DOHH2 (cell line): ENCODE measurements around the gene MED23.

Experiments
- H3F3A ChIP-seq: fragments of 200-600 bp; sonication (generic), shearing (Covaris generic); 2 replicates; pipeline ENCODE4 v1.6.0; 2016; ENCODE audit warnings: antibody characterized with exemption, mild to moderate bottlenecking; ENCODE audit not compliant: control insufficient read depth, insufficient read depth
- H3K27ac ChIP-seq: fragments of 200-600 bp; sonication (generic); 2 replicates; pipeline ENCODE4 v1.5.1; 2014; ENCODE audit warnings: low read depth, mild to moderate bottlenecking, low read length, moderate library complexity
- H3K27me3 ChIP-seq: fragments of 200-600 bp; sonication (generic); 2 replicates; pipeline ENCODE4 v1.6.1; 2014; ENCODE audit warnings: mild to moderate bottlenecking, low read length, mixed read lengths; ENCODE audit not compliant: control insufficient read depth
- H3K36me3 ChIP-seq: fragments of 200-600 bp; sonication (generic); 2 replicates; pipeline ENCODE4 v1.6.1; 2014; ENCODE audit warnings: mild to moderate bottlenecking, low read length, moderate library complexity, mixed read lengths; ENCODE audit not compliant: control insufficient read depth
- H3K4me1 ChIP-seq: fragments of 200-600 bp; sonication (generic); 2 replicates; pipeline ENCODE4 v1.6.1; 2014; ENCODE audit warnings: mild to moderate bottlenecking, low read length, mixed read lengths; ENCODE audit not compliant: control insufficient read depth
- H3K4me2 ChIP-seq: fragments of 200-600 bp; sonication (generic); 2 replicates; pipeline ENCODE4 v1.6.0; 2014; ENCODE audit warnings: mild to moderate bottlenecking, low read length, moderate library complexity
- H3K4me3 ChIP-seq: fragments of 200-600 bp; sonication (generic); 2 replicates; pipeline ENCODE4 v1.5.1; 2014; ENCODE audit warnings: mild to moderate bottlenecking, low read length, mixed read lengths
- H3K79me2 ChIP-seq: fragments of 200-600 bp; sonication (generic); 2 replicates; pipeline ENCODE4 v1.6.1; 2014; ENCODE audit warnings: mild to moderate bottlenecking, low read length, mixed read lengths; ENCODE audit not compliant: control insufficient read depth
- H3K9me2 ChIP-seq: fragments of 200-600 bp; sonication (generic); replicated peaks from 2 replicates; pipeline ENCODE4 v1.6.1; 2014; ENCODE audit warnings: mild to moderate bottlenecking, low read length, mixed read lengths; ENCODE audit not compliant: control insufficient read depth
- H3K9me3 ChIP-seq: fragments of 200-600 bp; sonication (generic); 2 replicates; pipeline ENCODE4 v1.6.1; 2014; ENCODE audit warnings: antibody characterized with exemption, low read length, mixed read lengths; ENCODE audit not compliant: control insufficient read depth, insufficient read depth
- H4K20me1 ChIP-seq: fragments of 200-600 bp; sonication (generic); 2 replicates; pipeline ENCODE4 v1.6.0; 2014; ENCODE audit warnings: low read depth, mild to moderate bottlenecking, antibody characterized with exemption, low read length, moderate library complexity; ENCODE audit not compliant: control insufficient read depth, insufficient read depth
- CTCF ChIP-seq: fragments of 200-600 bp; sonication (generic); IDR thresholded peaks from one replicate; pipeline ENCODE4 v1.5.1; 2014; ENCODE audit warnings: antibody characterized with exemption, mild to moderate bottlenecking, low read depth, low read length; ENCODE audit not compliant: poor library complexity, severe bottlenecking
- EZH2phosphoT487 ChIP-seq: fragments of 200-600 bp; sonication (generic); IDR thresholded peaks from 2 replicates; pipeline ENCODE4 v1.6.1; 2017; ENCODE audit warnings: borderline replicate concordance, mild to moderate bottlenecking, antibody characterized with exemption, low read length, moderate library complexity, mixed read lengths

Gene MED23

GRCh38 chr6:131636880-131637792 lies 9.1 kb upstream of the MED23 start, which contains the start of gene ENPP3:
Gene ENPP3, plus strand, starts transcription at chr6:131637302. Its CDS starts 83 bp downstream, at chr6:131637385.
- H3K4me2 ChIP-seq, result peak within 1 kb of the TSS; percentile 91
- H3K4me3 ChIP-seq, result peak within 1 kb of the TSS; percentile 80
- no peaks in the 10 kb centered on the region for H3K9me3 ChIP-seq
- peaks cover 8% of the 10 kb centered on the region for H3F3A ChIP-seq
- peaks cover 53% of the 10 kb centered on the region for H3K79me2 ChIP-seq
- H3K4me1 ChIP-seq, result peaks cover 43% of the 10 kb centered on the region
- H3K9me2 ChIP-seq, result no peaks in the 10 kb centered on the region
- peaks cover 32% of the 10 kb centered on the region for H3K36me3 ChIP-seq
- H3K27ac ChIP-seq, result peak within 1 kb of the TSS; percentile 63
- H3K27me3 ChIP-seq, result no peaks in the 10 kb centered on the region
- TF ChIP-seq EZH2phosphoT487 (no peak), CTCF (no peak)
- no peaks in the 10 kb centered on the region for H4K20me1 ChIP-seq

GRCh38 chr6:131635384-131636340 lies 7.6 kb upstream of the MED23 start:
- Histone ChIP-seq H3F3A (peaks cover 8% of the 10 kb centered on the region), H3K4me1 (peaks cover 40% of the 10 kb centered on the region), H3K9me3 (no peaks in the 10 kb centered on the region), H3K9me2 (no peaks in the 10 kb centered on the region), H3K4me3 (peak overlapping the region; percentile 80), H3K27ac (peak overlapping the region; percentile 63), H3K79me2 (peaks cover 39% of the 10 kb centered on the region), H3K4me2 (peak overlapping the region; percentile 91), H3K27me3 (no peaks in the 10 kb centered on the region), H3K36me3 (peaks cover 17% of the 10 kb centered on the region), H4K20me1 (no peaks in the 10 kb centered on the region)
- TF ChIP-seq EZH2phosphoT487, result no peak

GRCh38 chr6:131631625-131632289 lies 3.7 kb upstream of the MED23 start:
- Histone ChIP-seq H3K4me2 (no peak overlapping the region), H3K9me2 (no peaks in the 10 kb centered on the region), H3K36me3 (no peaks in the 10 kb centered on the region; the same call in 1 of the 2 replicates), H3K4me3 (no peak overlapping the region), H3K27me3 (no peaks in the 10 kb centered on the region), H3F3A (peaks cover 3% of the 10 kb centered on the region), H4K20me1 (no peaks in the 10 kb centered on the region), H3K4me1 (peaks cover 54% of the 10 kb centered on the region), H3K79me2 (peaks cover 13% of the 10 kb centered on the region), H3K9me3 (no peaks in the 10 kb centered on the region), H3K27ac (no peak overlapping the region)
- no peak for TF ChIP-seq CTCF
- TF ChIP-seq EZH2phosphoT487, result no peak
